NCI-H2227 (cell line): ENCODE measurements around the gene DPEP1.

Experiments used
- DNase-seq: peaks from one replicate; lab custom pipeline; 2025; ENCODE audit not compliant: unreplicated experiment; lab: John Stamatoyannopoulos, UW

Gene DPEP1

GRCh38 chr16:89678258-89678657, 64.8 kb downstream of the DPEP1 start:
- no peak for DNase-seq

GRCh38 chr16:89685916-89686315, 72.5 kb downstream of the DPEP1 start:
- no peak for DNase-seq

- DNase-seq, result peak; percentile 93
Measured at GRCh38 chr16:89686520-89687091, 73.2 kb downstream of the DPEP1 start, which contains the start of gene CDK10. Gene CDK10 (plus strand): TSS chr16:89686689. CDS start chr16:89686711, 22 bp downstream.

- peak; percentile 59 for DNase-seq
Measured at GRCh38 chr16:89687092-89687940, 73.9 kb downstream of the DPEP1 start.
